GM23338 (cell line): ENCODE results near the gene CTTNBP2. TPM values are rescaled to one million over a fixed set of nuclear protein-coding genes. Genes with fewer than 3 reads are reported as not detected.

ENCODE experiments used
- ATAC-seq: fragments of 200-7000 bp; cut with Tn5 transposase; 3 replicates; pipeline ENCODE4 v1.9.1; 2020
- DNase-seq: peaks from one replicate; pipeline ENCODE4 v3.0.0-alpha.2; 2015; ENCODE audit warnings: low spot score
- H2AFZ ChIP-seq: fragments of 200-600 bp; sonication (generic); 2 replicates; pipeline ENCODE4 v1.8.0; 2016; ENCODE audit warnings: antibody characterized with exemption, mild to moderate bottlenecking, moderate library complexity
- H3F3A ChIP-seq: fragments of 200-600 bp; sonication (generic); replicated peaks from 2 replicates; pipeline ENCODE4 v1.8.0; 2017; ENCODE audit warnings: antibody characterized with exemption, mixed run types, low read depth
- H3K27ac ChIP-seq: fragments of 200-600 bp; sonication (generic); 2 replicates; pipeline ENCODE4 v1.6.1; 2016; ENCODE audit warnings: low read depth
- H3K27me3 ChIP-seq: fragments of 200-600 bp; sonication (generic); 2 replicates; pipeline ENCODE4 v1.8.0; 2016; ENCODE audit warnings: mild to moderate bottlenecking, mixed run types, moderate library complexity; ENCODE audit not compliant: insufficient read depth
- H3K36me3 ChIP-seq: fragments of 200-600 bp; sonication (generic); 2 replicates; pipeline ENCODE4 v1.8.0; 2016; ENCODE audit warnings: mild to moderate bottlenecking; ENCODE audit not compliant: insufficient read depth
- H3K4me1 ChIP-seq: fragments of 200-600 bp; sonication (generic); 2 replicates; pipeline ENCODE4 v1.8.0; 2016; ENCODE audit warnings: mild to moderate bottlenecking, moderate library complexity; ENCODE audit not compliant: insufficient read depth
- H3K4me2 ChIP-seq: fragments of 200-600 bp; sonication (generic); 2 replicates; pipeline ENCODE4 v1.7.1; 2017; ENCODE audit warnings: mixed run types
- H3K4me3 ChIP-seq: fragments of 200-600 bp; sonication (generic); 2 replicates; pipeline ENCODE4 v1.6.1; 2016; ENCODE audit warnings: mixed run types
- H3K79me2 ChIP-seq: fragments of 200-600 bp; sonication (generic); replicated peaks from 2 replicates; pipeline ENCODE4 v1.8.0; 2017; ENCODE audit warnings: mild to moderate bottlenecking; ENCODE audit not compliant: insufficient read depth
- H3K9me2 ChIP-seq: fragments of 200-600 bp; sonication (generic); 2 replicates; pipeline ENCODE4 v1.8.0; 2017; ENCODE audit not compliant: insufficient read depth
- H4K20me1 ChIP-seq: fragments of 200-600 bp; sonication (generic); replicated peaks from 2 replicates; pipeline ENCODE4 v1.8.0; 2017; ENCODE audit warnings: mild to moderate bottlenecking; ENCODE audit not compliant: insufficient read depth
- H3K27ac Mint-ChIP-seq: 2 replicates; pipeline ENCODE4 v1.8.0; 2020; ENCODE audit warnings: inconsistent platforms, mild to moderate bottlenecking, moderate library complexity, mixed read lengths
- H3K27me3 Mint-ChIP-seq: 3 replicates; pipeline ENCODE4 v1.8.0; 2022; ENCODE audit warnings: low read depth, mild to moderate bottlenecking, moderate library complexity, mixed read lengths, inconsistent platforms; ENCODE audit not compliant: insufficient read depth, poor library complexity
- H3K36me3 Mint-ChIP-seq: 3 replicates; pipeline ENCODE4 v1.8.0; 2021; ENCODE audit warnings: low read depth, mild to moderate bottlenecking, inconsistent platforms, moderate library complexity, mixed read lengths
- H3K4me1 Mint-ChIP-seq: 3 replicates; pipeline ENCODE4 v1.8.0; 2020; ENCODE audit warnings: mild to moderate bottlenecking, inconsistent platforms, mixed read lengths
- H3K4me3 Mint-ChIP-seq: 3 replicates; pipeline ENCODE4 v1.8.0; 2021; ENCODE audit warnings: moderate library complexity, mild to moderate bottlenecking, inconsistent platforms, mixed read lengths
- H3K9me3 Mint-ChIP-seq: 3 replicates; pipeline ENCODE4 v1.8.0; 2020; ENCODE audit warnings: moderate library complexity, mild to moderate bottlenecking, inconsistent platforms, mixed read lengths
- CREB1 ChIP-seq: fragments of 250-450 bp; sonication (Bioruptor Pico); IDR thresholded peaks from 2 replicates; pipeline ENCODE4 v1.5.0; 2020; ENCODE audit warnings: low read depth, mild to moderate bottlenecking, moderate library complexity
- EZH2 ChIP-seq: fragments of 200-600 bp; sonication (generic); IDR thresholded peaks from one replicate; pipeline ENCODE4 v1.8.0; 2017; ENCODE audit warnings: antibody characterized with exemption, mild to moderate bottlenecking, low read depth; ENCODE audit not compliant: unreplicated experiment
- EZH2phosphoT487 ChIP-seq: fragments of 200-600 bp; sonication (generic); IDR thresholded peaks from one replicate; pipeline ENCODE4 v1.8.1; 2018; ENCODE audit warnings: antibody characterized with exemption; ENCODE audit not compliant: unreplicated experiment
- JUNB ChIP-seq: IDR thresholded peaks from one replicate; pipeline ENCODE4 v1.6.1; 2016; ENCODE audit warnings: antibody characterized with exemption; ENCODE audit not compliant: unreplicated experiment
- NANOG ChIP-seq: IDR thresholded peaks from 2 replicates; pipeline ENCODE4 v1.6.1; 2016; ENCODE audit warnings: antibody characterized with exemption, borderline replicate concordance
- POLR2AphosphoS5 ChIP-seq: IDR thresholded peaks from 2 replicates; pipeline ENCODE4 v1.6.1; 2016; ENCODE audit warnings: antibody characterized with exemption, low read depth
- STAT1 ChIP-seq: IDR thresholded peaks from one replicate; pipeline ENCODE4 v1.6.1; 2016; ENCODE audit warnings: antibody characterized with exemption; ENCODE audit not compliant: unreplicated experiment
- ZNF114 ChIP-seq: fragments of 250-450 bp; sonication (Bioruptor Pico); IDR thresholded peaks from 2 replicates; pipeline ENCODE4 v1.5.0; 2020; ENCODE audit warnings: mild to moderate bottlenecking, moderate library complexity
- ZNF331 ChIP-seq: fragments of 250-450 bp; sonication (Bioruptor Pico); IDR thresholded peaks from 2 replicates; pipeline ENCODE4 v1.5.0; 2020; ENCODE audit warnings: low read depth, mild to moderate bottlenecking, moderate library complexity
- polyA plus RNA-seq: library from polyadenylated mRNA; unstranded; fragments of >200 nt; fragmentation: Nextera tagmentation; extraction: Ambion mirVana; gene quantifications from 2 replicates; pipeline ENCODE4 v1.2.1, GENCODE V29; 2016
- total RNA-seq: library from RNA; depleted of rRNA; stranded (reverse); fragments of >200 nt; shearing (Covaris generic); gene quantifications from 2 replicates; pipeline ENCODE4 v1.2.3, GENCODE V29; 2014
- TF ChIP-seq, protein P1 (sequence below), 2 experiments: fragments of 200-600 bp in 1 of 2; sonication (generic) in 1 of 2; conservative IDR thresholded peaks; 2 replicates each; pipeline versions ENCODE4 v1.5.1 to v1.6.1; 2016 to 2017; ENCODE audit warnings: antibody characterized with exemption in 2 of 2, low read depth in 2 of 2, mild to moderate bottlenecking in 2 of 2, moderate library complexity in 1 of 2
- TF ChIP-seq, protein P2 (sequence below): IDR thresholded peaks from 2 replicates; pipeline ENCODE4 v1.6.1; 2016; ENCODE audit warnings: antibody characterized with exemption
- TF ChIP-seq, protein P3 (sequence below): IDR thresholded peaks from one replicate; pipeline ENCODE4 v1.6.1; 2018; ENCODE audit warnings: antibody characterized with exemption; ENCODE audit not compliant: unreplicated experiment

The CTTNBP2 gene
- total and polyA plus RNA-seq, 2 experiments from 2014 or later = 26.8 to 30.7 TPM

DNA sequence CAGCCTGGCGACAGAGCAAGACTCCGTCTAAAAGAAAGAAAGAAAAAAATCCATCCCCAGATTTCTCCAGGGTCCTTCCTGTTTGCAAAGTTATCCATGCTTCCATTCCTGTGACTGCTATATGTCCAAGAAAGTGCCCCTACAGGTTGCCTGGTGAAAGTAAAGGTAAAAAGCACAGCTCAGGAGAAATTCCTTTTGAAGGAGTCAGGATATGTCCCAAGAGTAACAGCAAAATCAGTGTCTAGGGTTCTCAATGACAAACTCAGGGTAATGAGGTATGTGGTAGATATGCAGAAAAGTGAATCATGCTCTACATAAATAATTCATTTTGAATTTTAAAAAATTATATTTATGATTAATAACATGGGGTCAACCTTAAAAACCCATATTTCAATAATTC, 91.5 kb downstream of the CTTNBP2 start:
- Histone ChIP-seq H3K4me2 (no peak overlapping the region), H3K4me3 (no peak overlapping the region), H3K4me1 (no peaks in the 10 kb centered on the region), H3F3A (no peaks in the 10 kb centered on the region), H3K27ac (no peak overlapping the region), H3K27me3 (no peaks in the 10 kb centered on the region), H3K9me2 (no peaks in the 10 kb centered on the region), H3K36me3 (peaks cover 3% of the 10 kb centered on the region; the same call in 1 of the 2 replicates), H4K20me1 (no peaks in the 10 kb centered on the region), H2AFZ (no peak overlapping the region), H3K79me2 (no peaks in the 10 kb centered on the region)
- Mint-ChIP-seq H3K27ac (0 out of 2 replicates have a peak overlapping the region, but pooled peaks have one; percentile 46), H3K27me3 (no peaks in the 10 kb centered on the region), H3K4me3 (no peak overlapping the region), H3K36me3 (peaks cover 22% of the 10 kb centered on the region), H3K9me3 (no peaks in the 10 kb centered on the region), H3K4me1 (peaks cover 4% of the 10 kb centered on the region; the same call in 2 of the 3 replicates)
- TF ChIP-seq ZNF114 (CRISPR knock-in tag) (no peak), CREB1 (CRISPR knock-in tag) (no peak)
- TF ChIP-seq, protein P1, sequence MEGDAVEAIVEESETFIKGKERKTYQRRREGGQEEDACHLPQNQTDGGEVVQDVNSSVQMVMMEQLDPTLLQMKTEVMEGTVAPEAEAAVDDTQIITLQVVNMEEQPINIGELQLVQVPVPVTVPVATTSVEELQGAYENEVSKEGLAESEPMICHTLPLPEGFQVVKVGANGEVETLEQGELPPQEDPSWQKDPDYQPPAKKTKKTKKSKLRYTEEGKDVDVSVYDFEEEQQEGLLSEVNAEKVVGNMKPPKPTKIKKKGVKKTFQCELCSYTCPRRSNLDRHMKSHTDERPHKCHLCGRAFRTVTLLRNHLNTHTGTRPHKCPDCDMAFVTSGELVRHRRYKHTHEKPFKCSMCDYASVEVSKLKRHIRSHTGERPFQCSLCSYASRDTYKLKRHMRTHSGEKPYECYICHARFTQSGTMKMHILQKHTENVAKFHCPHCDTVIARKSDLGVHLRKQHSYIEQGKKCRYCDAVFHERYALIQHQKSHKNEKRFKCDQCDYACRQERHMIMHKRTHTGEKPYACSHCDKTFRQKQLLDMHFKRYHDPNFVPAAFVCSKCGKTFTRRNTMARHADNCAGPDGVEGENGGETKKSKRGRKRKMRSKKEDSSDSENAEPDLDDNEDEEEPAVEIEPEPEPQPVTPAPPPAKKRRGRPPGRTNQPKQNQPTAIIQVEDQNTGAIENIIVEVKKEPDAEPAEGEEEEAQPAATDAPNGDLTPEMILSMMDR (conservative IDR thresholded peaks at IDR 0.05; ENCODE audit: low read depth in 2 of 2) = peak in 1 of 2 experiments; percentile 28; a peak in 1 of 4 replicates
- DNase-seq (peak; percentile 46), ATAC-seq (peak; percentile 53; the same call in 2 of the 3 replicates)

DNA sequence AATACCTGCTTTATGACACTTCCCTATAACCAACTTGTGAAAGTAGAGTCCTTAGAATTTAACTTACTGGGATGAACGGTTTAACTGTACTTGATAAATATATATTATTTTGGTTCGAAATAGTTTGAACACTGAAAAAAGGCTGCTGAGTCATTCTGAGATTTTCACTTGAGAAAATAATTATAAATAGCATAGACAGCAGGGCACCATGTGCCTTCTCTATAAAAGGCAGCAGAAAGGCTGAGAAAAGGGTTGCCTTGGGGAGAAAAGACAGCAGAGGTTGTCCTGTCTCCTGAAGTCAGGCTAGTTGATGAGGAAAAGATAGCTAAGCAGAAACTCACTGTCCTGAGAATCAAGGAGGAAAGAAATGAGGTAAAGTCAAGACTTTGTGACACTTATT, 92.4 kb downstream of the CTTNBP2 start:
- H3K9me2 ChIP-seq = no peaks in the 10 kb centered on the region
- Mint-ChIP-seq H3K27ac (peak overlapping the region; percentile 87; the same call in 1 of the 2 replicates), H3K36me3 (peaks cover 25% of the 10 kb centered on the region), H3K9me3 (no peaks in the 10 kb centered on the region), H3K27me3 (no peaks in the 10 kb centered on the region), H3K4me1 (no peaks in the 10 kb centered on the region; the same call in 1 of the 3 replicates), H3K4me3 (no peak overlapping the region)
- DNase-seq = no peak
- H3K27me3 ChIP-seq = no peaks in the 10 kb centered on the region
- no peak overlapping the region for H3K27ac ChIP-seq
- H3K4me3 ChIP-seq = no peak overlapping the region
- H3K4me2 ChIP-seq = no peak overlapping the region
- ATAC-seq = no peak
- no peak overlapping the region for H2AFZ ChIP-seq
- H3K36me3 ChIP-seq = peaks cover 7% of the 10 kb centered on the region; the same call in 1 of the 2 replicates
- no peaks in the 10 kb centered on the region for H3F3A ChIP-seq
- no peaks in the 10 kb centered on the region for H3K79me2 ChIP-seq
- no peaks in the 10 kb centered on the region; the same call in 1 of the 2 replicates for H3K4me1 ChIP-seq
- H4K20me1 ChIP-seq = no peaks in the 10 kb centered on the region
- TF ChIP-seq EZH2 (no peak), STAT1 (no peak), POLR2AphosphoS5 (no peak), JUNB (no peak), ZNF331 (CRISPR knock-in tag) (no peak), EZH2phosphoT487 (no peak), ZNF114 (CRISPR knock-in tag) (no peak), CREB1 (CRISPR knock-in tag) (no peak), NANOG (no peak)
- TF ChIP-seq, protein P2, sequence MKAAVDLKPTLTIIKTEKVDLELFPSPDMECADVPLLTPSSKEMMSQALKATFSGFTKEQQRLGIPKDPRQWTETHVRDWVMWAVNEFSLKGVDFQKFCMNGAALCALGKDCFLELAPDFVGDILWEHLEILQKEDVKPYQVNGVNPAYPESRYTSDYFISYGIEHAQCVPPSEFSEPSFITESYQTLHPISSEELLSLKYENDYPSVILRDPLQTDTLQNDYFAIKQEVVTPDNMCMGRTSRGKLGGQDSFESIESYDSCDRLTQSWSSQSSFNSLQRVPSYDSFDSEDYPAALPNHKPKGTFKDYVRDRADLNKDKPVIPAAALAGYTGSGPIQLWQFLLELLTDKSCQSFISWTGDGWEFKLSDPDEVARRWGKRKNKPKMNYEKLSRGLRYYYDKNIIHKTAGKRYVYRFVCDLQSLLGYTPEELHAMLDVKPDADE = no peak
- TF ChIP-seq, protein P1 (conservative IDR thresholded peaks at IDR 0.05; ENCODE audit: low read depth in 2 of 2) = no peak
- TF ChIP-seq, protein P3, sequence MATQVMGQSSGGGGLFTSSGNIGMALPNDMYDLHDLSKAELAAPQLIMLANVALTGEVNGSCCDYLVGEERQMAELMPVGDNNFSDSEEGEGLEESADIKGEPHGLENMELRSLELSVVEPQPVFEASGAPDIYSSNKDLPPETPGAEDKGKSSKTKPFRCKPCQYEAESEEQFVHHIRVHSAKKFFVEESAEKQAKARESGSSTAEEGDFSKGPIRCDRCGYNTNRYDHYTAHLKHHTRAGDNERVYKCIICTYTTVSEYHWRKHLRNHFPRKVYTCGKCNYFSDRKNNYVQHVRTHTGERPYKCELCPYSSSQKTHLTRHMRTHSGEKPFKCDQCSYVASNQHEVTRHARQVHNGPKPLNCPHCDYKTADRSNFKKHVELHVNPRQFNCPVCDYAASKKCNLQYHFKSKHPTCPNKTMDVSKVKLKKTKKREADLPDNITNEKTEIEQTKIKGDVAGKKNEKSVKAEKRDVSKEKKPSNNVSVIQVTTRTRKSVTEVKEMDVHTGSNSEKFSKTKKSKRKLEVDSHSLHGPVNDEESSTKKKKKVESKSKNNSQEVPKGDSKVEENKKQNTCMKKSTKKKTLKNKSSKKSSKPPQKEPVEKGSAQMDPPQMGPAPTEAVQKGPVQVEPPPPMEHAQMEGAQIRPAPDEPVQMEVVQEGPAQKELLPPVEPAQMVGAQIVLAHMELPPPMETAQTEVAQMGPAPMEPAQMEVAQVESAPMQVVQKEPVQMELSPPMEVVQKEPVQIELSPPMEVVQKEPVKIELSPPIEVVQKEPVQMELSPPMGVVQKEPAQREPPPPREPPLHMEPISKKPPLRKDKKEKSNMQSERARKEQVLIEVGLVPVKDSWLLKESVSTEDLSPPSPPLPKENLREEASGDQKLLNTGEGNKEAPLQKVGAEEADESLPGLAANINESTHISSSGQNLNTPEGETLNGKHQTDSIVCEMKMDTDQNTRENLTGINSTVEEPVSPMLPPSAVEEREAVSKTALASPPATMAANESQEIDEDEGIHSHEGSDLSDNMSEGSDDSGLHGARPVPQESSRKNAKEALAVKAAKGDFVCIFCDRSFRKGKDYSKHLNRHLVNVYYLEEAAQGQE = no peak
